ENCODE measurements around the gene SMARCD1. TPM values are rescaled to one million over a fixed set of nuclear protein-coding genes. Genes with fewer than 3 reads are reported as not detected.

Gene SMARCD1
- total RNA-seq, 4 donors from 2014 or later = 20.3 to 72.4 (median 45.2) TPM

GRCh38 chr12:50110762-50111351 lies 25.7 kb downstream of the SMARCD1 start:
- TF ChIP-seq POLR2A (IDR thresholded peaks at IDR 0.05; ENCODE audit: low read depth) (no peak), CTCF (IDR thresholded peaks at IDR 0.05) (no peak)
- WGBS = 80% methylated on average over 3 of the region's 7 CpGs
- DNase-seq (ENCODE audit: extremely low spot score) = no peak
- peak overlapping the region; percentile 40 to 97 (median 48) for H3K4me3 ChIP-seq
- H3K4me1 ChIP-seq = peaks cover 43 to 59% (median 48%) of the 10 kb centered on the region in 4 donors
- H3K27ac ChIP-seq (replicated peaks in 1 of 4) = peak overlapping the region; percentile 81 to 96 (median 85)
- no peaks in the 10 kb centered on the region for H3K27me3 ChIP-seq
- peaks cover 0 to 10% (median 4%) of the 10 kb centered on the region in 4 donors for H3K36me3 ChIP-seq
- no peaks in the 10 kb centered on the region for H3K9me3 ChIP-seq
- intact Hi-C loops (cut with DNase I) = loop anchor here (5.0 kb wide), 1 partner anchor 56 kb away; the partner anchor contains the start of gene CERS5

- WGBS = 6% methylated on average over 15 of the region's 19 CpGs
- Histone ChIP-seq H3K27me3 (no peaks in the 10 kb centered on the region), H3K4me3 (peak overlapping the region; percentile 40 to 97 (median 48)), H3K9me3 (no peaks in the 10 kb centered on the region), H3K27ac (replicated peaks in 1 of 4) (peak overlapping the region; percentile 81 to 96 (median 85)), H3K36me3 (peaks cover 0 to 15% (median 6%) of the 10 kb centered on the region in 4 donors), H3K4me1 (peaks cover 45 to 64% (median 52%) of the 10 kb centered on the region in 4 donors)
- DNase-seq (ENCODE audit: extremely low spot score) = no peak
- TF ChIP-seq CTCF (IDR thresholded peaks at IDR 0.05) (no peak), POLR2AphosphoS5 (IDR thresholded peaks at IDR 0.05) (no peak), EP300 (IDR thresholded peaks at IDR 0.05) (no peak), POLR2A (IDR thresholded peaks at IDR 0.05; ENCODE audit: low read depth) (no peak)
- intact Hi-C loops (cut with DNase I) = loop anchor here (5.0 kb wide), 1 partner anchor 56 kb away; the partner anchor contains the start of gene CERS5
These were observed 26.2 kb downstream of the SMARCD1 start for GRCh38 chr12:50111395-50111692.

GRCh38 chr12:50111693-50112455 lies 26.7 kb downstream of the SMARCD1 start, which contains the start of gene COX14:
Gene COX14 (plus strand): TSS chr12:50112236. CDS start chr12:50120044, 7,808 bp downstream.
- intact Hi-C loops (cut with DNase I) = loop anchor here (5.0 kb wide), 1 partner anchor 55 kb away; the partner anchor contains the start of gene CERS5
- no peaks in the 10 kb centered on the region for H3K27me3 ChIP-seq
- peaks cover 0 to 20% (median 9%) of the 10 kb centered on the region in 4 donors for H3K36me3 ChIP-seq
- H3K9me3 ChIP-seq = no peaks in the 10 kb centered on the region
- WGBS = 1% methylated on average over 23 of the region's 59 CpGs
- H3K4me1 ChIP-seq = peaks cover 50 to 69% (median 57%) of the 10 kb centered on the region in 4 donors
- peak within 1 kb of the TSS; percentile 95 to 98 (median 97) for H3K27ac ChIP-seq (replicated peaks in 1 of 4)
- TF ChIP-seq POLR2A (IDR thresholded peaks at IDR 0.05; ENCODE audit: low read depth) (peak; percentile 95), POLR2AphosphoS5 (IDR thresholded peaks at IDR 0.05) (peak; percentile 98 to 100), EP300 (IDR thresholded peaks at IDR 0.05) (peak; percentile 62), CTCF (IDR thresholded peaks at IDR 0.05) (peak; percentile 85 to 93 (median 87))
- H3K4me3 ChIP-seq = peak within 1 kb of the TSS; percentile 82 to 97 (median 85)
- DNase-seq (ENCODE audit: extremely low spot score) = peak; percentile 99

- Histone ChIP-seq H3K27ac (replicated peaks in 1 of 4) (peak overlapping the region; percentile 95 to 98 (median 97)), H3K4me1 (peaks cover 56 to 76% (median 65%) of the 10 kb centered on the region in 4 donors), H3K27me3 (no peaks in the 10 kb centered on the region), H3K9me3 (no peaks in the 10 kb centered on the region), H3K36me3 (peaks cover 0 to 21% (median 11%) of the 10 kb centered on the region in 4 donors), H3K4me3 (peak overlapping the region; percentile 82 to 97 (median 85))
- WGBS = 24% methylated on average over 26 of the region's 26 CpGs
- intact Hi-C loops (cut with DNase I) = loop anchor here (5.0 kb wide), 1 partner anchor 55 kb away; the partner anchor contains the start of gene CERS5
- TF ChIP-seq POLR2A (IDR thresholded peaks at IDR 0.05; ENCODE audit: low read depth) = no peak
- TF ChIP-seq POLR2AphosphoS5 (IDR thresholded peaks at IDR 0.05) = no peak
- TF ChIP-seq EP300 (IDR thresholded peaks at IDR 0.05) = no peak
- no peak for TF ChIP-seq CTCF (IDR thresholded peaks at IDR 0.05)
- peak; percentile 93 for DNase-seq (ENCODE audit: extremely low spot score)
These were observed 27.5 kb downstream of the SMARCD1 start for GRCh38 chr12:50112456-50113218.

Data from esophagus muscularis mucosa (tissue), 4 donors.